MM.1S (cell line): Measurements from ENCODE around the gene ACTR5.

Experiments
- EZH2 ChIP-seq: fragments of 300-600 bp; sonication (generic); optimal IDR thresholded peaks from 2 replicates; pipeline ENCODE3; 2017; ENCODE audit warnings: low read depth, mild to moderate bottlenecking, antibody characterized with exemption, low read length, mixed read lengths
- TF ChIP-seq, protein P1 (sequence below): fragments of 300-600 bp; sonication (generic); IDR thresholded peaks from 2 replicates; pipeline ENCODE4 v1.5.1; 2016; ENCODE audit warnings: antibody characterized with exemption, low read length, mixed read lengths

DNA sequence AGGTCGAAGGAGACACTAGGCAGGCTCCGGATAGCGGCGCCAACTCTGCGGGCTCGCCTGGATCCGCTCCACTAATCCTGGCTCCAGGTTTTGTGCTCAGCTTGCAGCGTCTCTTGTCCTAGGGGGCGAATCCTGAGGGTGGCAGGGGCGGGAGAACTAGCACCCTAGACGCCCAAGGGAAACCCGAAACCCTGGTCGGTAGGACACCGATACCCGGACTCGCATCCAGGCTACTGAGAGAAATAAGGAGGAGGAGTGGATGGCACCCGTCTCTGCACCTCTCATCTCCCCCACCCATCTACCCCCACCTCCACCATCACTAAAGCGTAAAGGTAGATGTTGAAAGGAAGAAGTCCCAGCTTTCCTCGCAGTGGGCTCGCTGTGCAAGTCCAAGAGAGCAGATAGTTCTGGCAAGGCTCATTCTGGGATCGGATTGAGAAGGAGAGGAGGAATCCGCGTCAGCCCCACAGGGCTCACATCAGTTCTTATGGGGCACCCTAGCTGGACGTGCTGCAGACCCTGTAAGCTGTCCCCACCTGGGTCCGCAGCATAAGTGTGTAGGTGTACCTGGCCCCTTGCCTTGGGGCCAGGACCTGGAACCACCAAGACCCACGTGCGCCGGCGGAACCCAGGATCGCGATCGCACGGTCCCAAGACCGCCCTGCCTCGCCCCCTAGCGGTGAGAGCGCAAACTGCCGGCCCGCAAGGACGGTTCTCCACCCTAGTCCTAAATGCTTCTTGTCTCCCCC, 17.1 kb upstream of the ACTR5 start:
- TF ChIP-seq, protein P1, sequence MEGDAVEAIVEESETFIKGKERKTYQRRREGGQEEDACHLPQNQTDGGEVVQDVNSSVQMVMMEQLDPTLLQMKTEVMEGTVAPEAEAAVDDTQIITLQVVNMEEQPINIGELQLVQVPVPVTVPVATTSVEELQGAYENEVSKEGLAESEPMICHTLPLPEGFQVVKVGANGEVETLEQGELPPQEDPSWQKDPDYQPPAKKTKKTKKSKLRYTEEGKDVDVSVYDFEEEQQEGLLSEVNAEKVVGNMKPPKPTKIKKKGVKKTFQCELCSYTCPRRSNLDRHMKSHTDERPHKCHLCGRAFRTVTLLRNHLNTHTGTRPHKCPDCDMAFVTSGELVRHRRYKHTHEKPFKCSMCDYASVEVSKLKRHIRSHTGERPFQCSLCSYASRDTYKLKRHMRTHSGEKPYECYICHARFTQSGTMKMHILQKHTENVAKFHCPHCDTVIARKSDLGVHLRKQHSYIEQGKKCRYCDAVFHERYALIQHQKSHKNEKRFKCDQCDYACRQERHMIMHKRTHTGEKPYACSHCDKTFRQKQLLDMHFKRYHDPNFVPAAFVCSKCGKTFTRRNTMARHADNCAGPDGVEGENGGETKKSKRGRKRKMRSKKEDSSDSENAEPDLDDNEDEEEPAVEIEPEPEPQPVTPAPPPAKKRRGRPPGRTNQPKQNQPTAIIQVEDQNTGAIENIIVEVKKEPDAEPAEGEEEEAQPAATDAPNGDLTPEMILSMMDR: peak; percentile 99
- TF ChIP-seq EZH2: no peak
